RPMI7951 (cell line): ENCODE data around the gene SALL4. TPM values are rescaled to one million over a fixed set of nuclear protein-coding genes. Genes with fewer than 3 reads are reported as not detected.
"Not testable (repeated sequence)": the region's sequence is repeated elsewhere in the genome, so short reads cannot be mapped to it uniquely, and the experiment has no call there.

Source experiments
- DNase-seq: peaks from one replicate; pipeline ENCODE4 v3.0.0-alpha.2; 2012; ENCODE audit warnings: low read depth
- total RNA-seq: library from RNA; depleted of rRNA; stranded (reverse); fragments of >200 nt; shearing (Covaris generic); gene quantifications from 2 replicates; pipeline ENCODE4 v1.2.3, GENCODE V29; 2014

Gene SALL4
- total RNA-seq, 1 experiment from 2014 or later = 2.3 TPM

GRCh38 chr20:51801823-51802123, 548 bp downstream of the SALL4 start:
- no peak for DNase-seq

DNA sequence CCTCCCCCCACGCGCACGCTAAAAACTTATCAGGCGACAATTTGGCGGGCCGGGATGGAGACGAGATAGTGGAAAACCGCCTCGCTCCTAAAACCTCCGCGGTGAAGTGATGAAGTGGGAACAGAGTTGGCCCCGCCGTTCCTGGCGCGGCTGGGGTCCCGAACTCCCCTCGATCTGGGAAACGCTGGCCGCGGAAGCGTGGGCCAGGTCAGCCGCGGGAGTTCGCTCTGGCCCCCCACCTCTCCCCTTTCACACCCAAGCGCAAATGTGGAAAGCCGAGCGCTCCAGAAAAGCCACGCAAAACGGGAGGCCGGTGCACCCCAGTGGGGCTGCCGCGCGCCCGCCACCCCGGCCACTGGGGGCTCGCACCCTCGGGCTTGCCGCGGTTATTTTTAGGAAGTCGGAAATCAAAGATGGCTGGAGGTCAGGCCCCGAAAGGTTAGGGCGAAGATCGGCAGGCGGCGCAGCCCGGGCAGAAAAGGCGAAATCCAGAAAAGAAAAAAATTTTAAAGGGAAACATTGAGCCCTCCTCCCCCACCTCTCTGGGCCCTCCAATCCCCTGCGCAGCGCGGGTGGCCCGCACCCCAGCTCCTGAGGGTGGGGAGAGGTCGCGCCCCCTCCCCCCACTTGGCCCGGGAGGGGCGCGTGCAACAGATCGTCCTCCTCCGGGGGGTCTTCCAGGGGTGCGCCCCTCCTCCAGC, 1.0 kb downstream of the SALL4 start:
- DNase-seq = peak; percentile 25

- DNase-seq = peak; percentile 34
Measured at GRCh38 chr20:51800872-51801121, 1.5 kb downstream of the SALL4 start.

DNA sequence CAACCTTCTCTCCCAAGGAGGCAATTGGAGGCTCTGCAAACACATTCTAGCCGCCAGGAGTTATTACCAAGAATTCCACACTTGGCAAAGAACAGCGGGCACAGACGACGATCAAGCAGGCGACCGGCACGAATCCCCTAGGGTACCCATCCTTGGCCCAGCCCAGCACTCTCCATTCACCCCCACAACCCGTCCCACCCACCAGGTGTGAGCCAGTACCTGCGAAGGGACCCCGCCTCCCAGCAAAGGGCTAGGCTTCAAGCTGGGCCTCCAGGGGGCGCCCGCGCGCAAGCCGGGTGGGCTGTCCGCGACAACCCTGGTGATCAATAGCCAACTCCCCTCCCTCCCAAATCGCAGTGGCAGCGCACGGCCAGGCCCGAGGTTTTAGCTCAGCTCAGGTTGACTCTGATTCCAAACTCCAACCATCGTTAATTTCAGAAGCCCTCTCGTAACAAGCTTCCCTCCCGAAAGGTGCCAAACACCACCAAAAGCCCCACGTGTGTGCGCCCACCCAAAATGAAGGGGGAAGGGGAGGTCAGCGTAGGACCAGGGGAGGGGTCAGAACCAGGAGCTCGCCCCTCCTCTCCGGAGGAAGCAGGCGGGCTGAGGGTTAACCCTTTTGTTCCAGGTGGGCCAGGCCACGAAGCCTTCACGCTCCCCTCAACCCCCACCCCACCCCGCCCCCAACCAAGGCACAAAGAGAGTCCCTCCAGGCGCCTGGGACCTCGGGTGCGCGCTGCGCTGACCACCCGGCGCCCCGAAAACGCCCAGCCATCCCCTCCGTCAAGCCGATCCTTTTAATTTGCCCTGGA, 2.1 kb downstream of the SALL4 start:
- peak; percentile 46 for DNase-seq

- no peak for DNase-seq
Measured at GRCh38 chr20:51799401-51799860, 2.9 kb downstream of the SALL4 start.

DNA sequence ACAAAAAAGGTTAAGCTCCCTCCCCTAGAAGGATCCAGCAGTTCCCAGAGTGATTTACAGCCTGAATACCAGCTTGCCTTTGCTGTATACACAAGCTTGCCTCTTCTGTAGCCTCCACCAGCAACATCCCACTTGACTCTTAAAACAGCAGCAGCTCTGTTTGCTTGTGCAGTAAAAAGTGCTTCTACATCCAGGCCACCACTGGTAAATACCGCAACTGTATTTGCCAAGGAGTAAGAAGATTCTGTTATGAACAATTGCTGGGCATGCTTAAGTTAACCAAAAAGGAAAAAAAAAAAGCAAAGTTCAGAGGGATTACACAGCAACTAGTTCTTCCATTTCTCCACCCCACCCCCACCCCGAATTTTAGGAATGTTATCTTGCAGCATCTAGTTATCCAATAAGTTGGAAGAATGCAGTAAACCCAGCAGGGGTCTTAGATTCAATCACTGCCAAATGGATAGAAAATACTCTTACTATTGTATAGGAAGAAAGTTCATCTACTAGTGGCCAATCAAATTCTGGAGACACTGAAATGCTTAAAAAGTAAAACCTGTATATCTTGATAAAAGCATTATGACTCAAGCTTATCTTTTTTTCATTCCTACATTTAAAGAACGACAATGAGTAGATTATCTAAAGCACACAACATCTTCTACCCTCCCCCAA, 4.8 kb downstream of the SALL4 start:
- DNase-seq = no peak

DNA sequence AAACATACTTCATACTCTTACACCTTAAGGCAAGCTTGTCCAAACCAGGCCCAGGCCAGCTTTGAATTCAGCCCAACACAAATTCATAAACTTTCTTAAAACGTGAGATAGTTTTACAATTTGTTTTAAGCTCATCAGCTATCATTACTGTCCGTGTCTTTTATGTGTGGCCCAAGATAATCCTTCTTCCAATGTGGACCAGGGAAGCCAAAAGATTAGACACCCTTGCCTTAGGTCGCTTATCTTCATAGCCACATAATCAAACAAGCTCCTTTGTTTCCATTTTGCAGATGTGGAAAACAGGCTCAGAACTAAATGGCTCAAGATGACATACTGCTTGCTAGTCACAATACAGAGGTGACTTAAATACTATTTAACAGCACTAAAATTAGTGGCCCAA, 6.0 kb downstream of the SALL4 start:
- no peak for DNase-seq

DNA sequence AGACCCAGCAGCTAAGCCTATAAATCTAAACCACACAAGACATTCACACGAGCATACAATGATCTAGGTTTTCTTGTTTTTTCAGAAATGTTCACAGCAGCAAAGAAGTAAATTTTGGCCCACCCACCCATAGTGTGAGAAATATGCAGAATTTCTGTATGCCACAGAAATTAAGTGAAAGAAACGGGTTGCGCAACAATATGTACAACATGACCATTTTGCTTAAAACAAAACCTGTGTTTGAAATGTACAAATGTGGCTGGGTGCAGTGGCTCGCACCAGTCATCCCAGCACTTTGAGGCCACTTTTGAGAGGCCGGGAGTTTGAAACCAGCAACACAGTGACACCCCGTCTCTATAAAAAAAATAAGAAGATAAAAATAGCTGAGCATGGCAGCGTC, 9.4 kb downstream of the SALL4 start:
- no peak for DNase-seq

GRCh38 chr20:51791626-51792025, 10.7 kb downstream of the SALL4 start:
- DNase-seq = no peak

DNA sequence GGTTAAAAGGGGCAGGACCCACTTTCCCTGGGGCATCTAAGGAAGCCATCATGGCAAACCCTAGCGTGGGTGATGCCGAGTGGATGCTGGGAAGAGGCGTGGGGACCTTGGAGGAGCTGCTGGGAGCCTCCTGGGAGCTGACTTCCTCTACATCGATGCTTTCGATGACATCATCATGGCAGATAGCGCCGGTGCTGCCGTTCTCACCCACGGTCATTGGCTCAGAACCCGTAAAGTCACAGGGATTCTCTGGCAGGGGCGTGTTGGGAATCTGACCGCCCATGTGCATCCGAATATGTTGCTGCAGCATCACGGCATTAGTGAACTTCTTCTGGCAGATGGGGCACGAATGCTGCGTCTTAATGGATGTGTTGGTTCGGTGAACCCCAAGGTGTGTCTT, 12.1 kb downstream of the SALL4 start:
- no peak for DNase-seq

DNA sequence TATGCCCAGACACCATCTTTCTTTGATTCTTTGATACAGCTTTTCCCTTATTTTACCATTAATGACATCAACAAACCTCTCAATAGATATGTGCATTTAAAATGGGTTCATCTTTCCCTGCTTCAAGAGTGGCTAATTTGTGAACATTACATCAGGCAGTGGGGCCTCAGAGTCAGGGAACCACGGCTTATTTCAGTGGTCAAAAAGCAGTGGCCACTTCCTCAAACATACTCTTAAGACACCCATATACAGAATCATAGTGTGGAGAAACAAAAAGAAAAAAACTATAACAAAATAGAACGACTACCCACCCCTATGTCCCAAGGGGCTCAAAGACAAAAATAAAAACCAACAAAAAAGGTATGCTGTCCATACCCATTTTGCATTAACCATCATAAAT, 12.9 kb downstream of the SALL4 start:
- DNase-seq = no peak

DNA sequence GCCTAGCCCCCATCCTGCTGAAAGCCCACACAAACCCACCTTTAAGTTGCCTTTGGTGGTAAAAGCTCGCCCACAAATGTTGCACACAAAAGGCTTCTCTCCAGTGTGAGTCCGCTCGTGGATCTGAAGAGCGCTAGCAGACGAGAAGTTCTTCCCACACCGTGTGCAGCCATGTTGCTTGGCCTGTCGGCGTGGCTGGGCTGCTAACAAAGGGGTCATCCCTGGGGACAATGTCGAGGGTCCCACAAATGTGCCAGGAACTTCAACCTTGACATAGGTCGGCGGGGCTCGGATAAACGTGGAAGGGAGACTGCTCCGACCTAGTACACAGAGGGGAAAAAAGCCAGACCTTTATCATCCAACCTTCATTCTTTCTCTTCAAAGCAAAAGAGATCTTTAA, 13.5 kb downstream of the SALL4 start:
- no peak for DNase-seq

- no peak for DNase-seq
Measured at GRCh38 chr20:51784299-51784698, 18.0 kb downstream of the SALL4 start.

DNA sequence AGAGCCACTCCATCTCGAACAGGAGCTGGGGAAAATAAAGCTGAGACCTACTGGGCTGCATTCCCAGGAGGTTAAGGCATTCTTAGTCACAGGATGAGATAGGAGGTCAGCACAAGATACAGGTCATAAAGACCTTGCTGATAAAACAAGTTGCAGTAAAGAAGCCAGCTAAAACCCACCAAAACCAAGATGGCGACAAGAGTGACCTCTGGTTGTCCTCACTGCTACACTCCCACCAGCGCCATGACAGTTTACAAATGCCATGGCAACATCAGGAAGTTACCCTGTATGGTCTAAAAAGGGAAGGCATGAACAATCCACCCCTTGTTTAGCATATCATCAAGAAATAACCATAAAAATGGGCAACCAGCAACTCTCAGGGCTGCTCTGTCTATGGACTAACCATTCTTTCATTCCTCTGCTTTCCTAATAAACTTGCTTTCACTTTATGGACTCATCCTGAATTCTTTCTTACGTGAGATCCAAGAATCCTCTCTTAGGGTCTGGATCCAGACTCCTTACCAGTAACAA, 24.0 kb downstream of the SALL4 start:
- not testable (repeated sequence) for DNase-seq

DNA sequence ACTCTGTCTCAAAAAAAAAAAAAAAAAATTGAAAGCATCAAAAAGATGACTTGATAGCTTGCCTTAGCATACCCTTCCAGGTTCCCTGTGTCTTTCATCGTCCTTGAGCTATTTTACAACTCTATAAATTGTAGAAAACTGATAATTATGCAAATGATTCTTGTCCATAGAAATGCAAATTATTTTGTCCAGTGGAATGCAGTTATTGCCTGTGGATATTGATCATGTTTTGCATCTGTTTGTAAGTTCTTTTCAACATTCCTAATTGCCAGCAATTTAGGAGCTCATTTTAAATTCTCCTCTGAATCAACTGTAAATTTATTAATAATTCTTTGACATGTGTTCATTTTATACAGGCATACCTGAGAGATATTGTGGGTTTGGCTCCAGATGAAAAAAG, 27.1 kb downstream of the SALL4 start:
- DNase-seq = no peak

DNA sequence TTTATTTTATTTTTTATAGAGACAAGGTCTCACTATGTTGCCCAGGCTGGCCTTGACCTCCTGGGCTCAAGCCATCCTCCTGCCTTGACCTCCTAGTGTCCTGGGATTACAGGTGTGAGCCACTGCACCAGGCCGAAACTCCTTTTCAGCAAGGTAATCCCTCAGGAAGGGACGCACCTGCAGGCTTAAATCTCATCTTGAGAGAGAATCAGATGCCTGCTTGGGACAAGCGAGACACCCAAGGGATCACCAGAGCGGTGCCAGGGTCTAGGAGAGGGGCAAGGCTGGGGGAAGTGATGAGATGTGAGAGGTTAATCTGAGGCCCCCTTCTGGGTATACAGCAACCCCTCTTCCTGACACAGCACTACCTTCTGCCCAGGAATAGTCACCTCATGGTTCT, 30.1 kb downstream of the SALL4 start:
- no peak for DNase-seq

DNA sequence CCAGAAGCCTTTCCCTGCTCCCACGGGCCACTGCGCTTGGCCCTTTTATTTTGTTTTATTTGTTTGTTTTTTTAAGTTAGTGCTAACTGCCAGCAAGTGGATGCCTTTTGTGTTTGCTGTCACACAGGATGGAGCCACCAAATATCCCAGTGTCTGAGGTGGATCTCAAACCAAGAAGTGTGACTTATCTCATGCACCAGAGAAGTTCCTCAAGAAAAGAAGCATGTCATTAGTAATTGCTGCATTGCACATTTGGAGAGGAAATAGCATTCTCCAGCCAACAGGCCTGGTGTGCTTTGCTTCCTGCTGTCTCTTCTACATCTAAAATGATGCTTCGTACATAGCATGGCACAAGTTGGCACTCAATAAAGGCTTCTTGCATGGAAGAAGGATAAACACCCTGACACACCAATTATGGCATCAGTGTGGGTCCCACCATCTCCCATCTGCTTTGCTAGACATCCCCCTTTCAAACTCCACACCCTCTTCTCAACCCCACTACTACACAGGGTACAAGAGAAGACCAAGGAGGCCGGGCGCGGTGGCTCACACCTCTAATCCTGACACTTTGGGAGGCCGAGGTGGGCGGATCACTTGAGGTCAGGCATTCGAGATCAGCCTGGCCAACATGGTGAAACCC, 32.2 kb downstream of the SALL4 start:
- DNase-seq = no peak

DNA sequence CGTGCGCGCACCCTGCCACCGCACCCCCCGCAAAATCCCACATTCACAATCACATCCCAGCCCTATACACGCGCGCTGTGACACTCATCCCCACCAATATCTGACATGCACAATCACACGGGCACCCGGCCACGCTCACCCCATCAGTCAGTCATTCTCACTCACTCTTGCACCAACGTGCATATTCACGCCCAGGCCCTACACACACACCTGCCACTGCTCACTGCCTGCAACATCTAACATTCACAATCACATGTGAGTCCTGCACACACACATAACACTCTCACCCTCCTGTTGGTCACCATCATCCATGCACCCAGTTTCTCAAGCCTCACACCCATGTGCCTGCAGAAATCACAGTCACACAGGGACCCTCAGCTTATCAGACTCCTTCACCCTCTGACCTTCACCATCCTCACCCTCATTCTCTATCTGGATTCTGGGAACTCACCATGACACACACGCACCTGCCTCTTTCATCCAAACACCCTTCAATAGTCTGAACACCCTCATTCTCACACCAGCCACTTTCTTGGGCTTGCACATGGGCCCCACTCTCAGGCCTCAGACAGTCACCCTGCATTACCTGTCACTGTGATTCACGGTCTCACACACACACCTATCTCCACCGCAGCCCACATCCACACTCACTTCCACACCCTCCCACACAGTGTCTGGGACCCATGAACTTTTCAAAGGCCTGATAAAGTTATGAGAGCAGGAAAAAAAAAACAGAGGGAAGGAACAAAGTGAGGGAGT, 33.4 kb downstream of the SALL4 start:
- no peak for DNase-seq

GRCh38 chr20:51767867-51768758, 34.2 kb downstream of the SALL4 start, which contains the start of gene ATP9A:
TSS of gene ATP9A (minus strand) at chr20:51768390. CDS start at chr20:51768369, 21 bp downstream.
- peak; percentile 42 for DNase-seq
